Testis (tissue), 3 donors: ENCODE results near the gene GPR26. TPM values are rescaled to one million over a fixed set of nuclear protein-coding genes. Genes with fewer than 3 reads are reported as not detected.

Experiments
- DNase-seq: peaks from one replicate; pipeline ENCODE4 v3.0.0-alpha.2; 2019
- H3K27ac ChIP-seq, 2 donors: fragments of 200-600 bp; sonication (generic); one replicate each; pipeline ENCODE4 v1.5.1; 2019
- H3K27me3 ChIP-seq: fragments of 200-600 bp; sonication (generic); one replicate; pipeline ENCODE4 v1.5.1; 2019
- H3K36me3 ChIP-seq: fragments of 200-600 bp; sonication (generic); one replicate; pipeline ENCODE4 v1.5.1; 2017; ENCODE audit warnings: low read depth; ENCODE audit errors: missing control alignments
- H3K4me1 ChIP-seq: fragments of 200-600 bp; sonication (generic); one replicate; pipeline ENCODE4 v1.5.1; 2019
- H3K4me3 ChIP-seq, 2 donors: fragments of 200-600 bp; sonication (generic); one replicate each; pipeline ENCODE4 v1.5.1; 2017 to 2019
- H3K9me3 ChIP-seq: fragments of 200-600 bp; sonication (generic); one replicate; pipeline ENCODE4 v1.5.1; 2017
- POLR2A ChIP-seq: fragments of 450-650 bp; IDR thresholded peaks from one replicate; pipeline ENCODE4 v1.6.1; 2017; ENCODE audit warnings: antibody characterized with exemption, mild to moderate bottlenecking, moderate library complexity
- WGBS, 2 donors: methylation state at CpG; one replicate each; pipeline ENCODE4 v1.1.5; 2018; 5-methylcytosine and 5-hydroxymethylcytosine counted together
- intact Hi-C: fragments of 100-400 bp; cut with DNase I; formaldehyde crosslinking; loops from one replicate; pipeline ENCODE4 v1.15.1; 2023; ENCODE audit warnings: low total_unique reads
- polyA plus RNA-seq: library from polyadenylated mRNA; stranded (reverse); fragments of 350-450 nt; fragmentation: Illumina TruSeq; extraction: RNeasy Lipid Tissue Mini Kit (QIAGEN cat#74804); gene quantifications from one replicate; pipeline ENCODE4 v1.2.3, GENCODE V29; 2014; ENCODE audit warnings: low read depth, low replicate concordance; ENCODE audit not compliant: insufficient read depth
- total RNA-seq, 2 donors: library from RNA; depleted of rRNA; stranded (reverse); fragments of >200 nt; gene quantifications; one replicate each; pipeline ENCODE4 v1.2.3, GENCODE V29; 2016
- TF ChIP-seq, protein P1 (sequence below), 3 experiments: fragments of 450-650 bp in 2 of 3; fragments of 200-600 bp in 1 of 3; sonication (generic) in 1 of 3; IDR thresholded peaks; one replicate each; pipeline ENCODE4 v1.5.1; 2016 to 2019; ENCODE audit warnings: antibody characterized with exemption in 3 of 3, mild to moderate bottlenecking in 2 of 3, moderate library complexity in 1 of 3

Gene GPR26
- total and polyA plus RNA-seq, 3 donors from 2014 or later, result 0.15 to 0.37 (median 0.31) TPM

DNA sequence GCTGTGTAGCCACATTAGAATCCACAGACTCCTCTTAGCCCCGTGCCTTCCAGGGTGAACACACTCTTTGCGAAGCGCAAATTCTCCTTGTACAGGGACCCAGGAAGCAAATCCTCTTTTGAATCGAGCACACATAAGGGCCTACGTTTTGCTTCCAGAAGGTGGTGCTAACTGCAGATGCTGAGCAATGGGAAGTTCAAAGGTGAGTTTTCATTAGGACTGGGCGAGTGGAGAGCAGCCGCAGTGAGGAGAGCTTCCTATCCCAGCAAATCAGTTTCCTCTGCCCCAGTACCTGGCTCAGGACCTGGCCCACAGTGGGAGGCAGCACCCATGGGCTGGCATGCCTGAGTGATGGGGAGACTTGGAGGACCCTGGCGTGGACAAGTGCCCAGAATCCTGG, 23.5 kb upstream of the GPR26 start:
- no peaks in the 10 kb centered on the region for H3K36me3 ChIP-seq
- DNase-seq, result no peak
- WGBS, 2 donors, result 66 to 82% methylated on average over 5 to 8 of the region's 8 CpGs
- no peaks in the 10 kb centered on the region for H3K27me3 ChIP-seq
- H3K4me1 ChIP-seq, result no peaks in the 10 kb centered on the region
- no peak overlapping the region for H3K27ac ChIP-seq
- H3K9me3 ChIP-seq, result no peaks in the 10 kb centered on the region
- H3K4me3 ChIP-seq, result no peak overlapping the region
- TF ChIP-seq POLR2A, result no peak
- TF ChIP-seq, protein P1, sequence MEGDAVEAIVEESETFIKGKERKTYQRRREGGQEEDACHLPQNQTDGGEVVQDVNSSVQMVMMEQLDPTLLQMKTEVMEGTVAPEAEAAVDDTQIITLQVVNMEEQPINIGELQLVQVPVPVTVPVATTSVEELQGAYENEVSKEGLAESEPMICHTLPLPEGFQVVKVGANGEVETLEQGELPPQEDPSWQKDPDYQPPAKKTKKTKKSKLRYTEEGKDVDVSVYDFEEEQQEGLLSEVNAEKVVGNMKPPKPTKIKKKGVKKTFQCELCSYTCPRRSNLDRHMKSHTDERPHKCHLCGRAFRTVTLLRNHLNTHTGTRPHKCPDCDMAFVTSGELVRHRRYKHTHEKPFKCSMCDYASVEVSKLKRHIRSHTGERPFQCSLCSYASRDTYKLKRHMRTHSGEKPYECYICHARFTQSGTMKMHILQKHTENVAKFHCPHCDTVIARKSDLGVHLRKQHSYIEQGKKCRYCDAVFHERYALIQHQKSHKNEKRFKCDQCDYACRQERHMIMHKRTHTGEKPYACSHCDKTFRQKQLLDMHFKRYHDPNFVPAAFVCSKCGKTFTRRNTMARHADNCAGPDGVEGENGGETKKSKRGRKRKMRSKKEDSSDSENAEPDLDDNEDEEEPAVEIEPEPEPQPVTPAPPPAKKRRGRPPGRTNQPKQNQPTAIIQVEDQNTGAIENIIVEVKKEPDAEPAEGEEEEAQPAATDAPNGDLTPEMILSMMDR (IDR thresholded peaks at IDR 0.05), result no peak
- intact Hi-C loops, result no loop called here

DNA sequence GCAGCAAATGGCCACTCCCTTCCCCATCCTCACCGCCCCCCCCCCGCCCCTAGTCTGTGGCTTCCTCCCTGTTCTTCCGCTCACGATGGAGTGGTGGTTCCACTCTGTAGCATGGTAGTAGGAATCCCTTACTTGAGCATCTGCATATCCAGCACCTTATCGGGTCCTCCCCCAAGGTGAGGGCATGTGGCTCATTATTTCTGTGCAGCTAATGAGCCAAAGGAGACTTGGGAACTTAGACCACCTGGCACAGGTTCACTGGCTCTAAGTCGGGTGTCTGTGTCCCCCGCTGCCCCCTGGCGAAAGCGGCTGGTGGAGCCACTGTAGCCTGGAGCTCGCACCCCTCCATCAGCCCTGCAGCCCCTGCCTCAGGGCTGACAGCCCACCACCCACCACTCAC, 22.8 kb upstream of the GPR26 start:
- H3K36me3 ChIP-seq, result no peaks in the 10 kb centered on the region
- intact Hi-C loops, result no loop called here
- H3K4me1 ChIP-seq, result no peaks in the 10 kb centered on the region
- H3K4me3 ChIP-seq, result no peak overlapping the region
- no peaks in the 10 kb centered on the region for H3K27me3 ChIP-seq
- WGBS, 2 donors, result 69 to 75% methylated on average over 10 of the region's 10 CpGs
- no peak for DNase-seq
- H3K27ac ChIP-seq, result no peak overlapping the region
- no peaks in the 10 kb centered on the region for H3K9me3 ChIP-seq
- no peak for TF ChIP-seq POLR2A
- TF ChIP-seq, protein P1 (IDR thresholded peaks at IDR 0.05), result no peak

DNA sequence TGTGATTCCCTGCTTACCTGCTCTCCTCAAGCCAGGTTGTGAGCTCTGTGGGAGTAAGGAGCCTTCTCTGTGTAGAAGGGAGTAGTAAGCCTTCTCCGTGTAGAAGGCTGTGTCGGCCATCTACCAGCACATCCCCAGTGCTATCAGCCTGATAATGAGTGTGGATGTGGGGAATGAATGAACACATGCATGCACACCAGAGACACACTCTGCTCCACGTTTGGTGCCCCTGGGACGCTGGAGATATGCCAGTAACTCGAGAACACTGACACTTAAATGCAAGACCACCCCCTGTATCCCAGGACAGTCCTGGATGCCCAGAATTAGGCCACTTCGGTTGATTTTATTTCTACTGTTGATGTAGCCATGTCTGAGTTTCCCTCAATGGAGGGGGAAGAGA, 21.1 kb upstream of the GPR26 start:
- DNase-seq, result no peak
- Histone ChIP-seq H3K27me3 (no peaks in the 10 kb centered on the region), H3K27ac (no peak overlapping the region), H3K9me3 (no peaks in the 10 kb centered on the region), H3K4me3 (no peak overlapping the region), H3K4me1 (no peaks in the 10 kb centered on the region), H3K36me3 (no peaks in the 10 kb centered on the region)
- intact Hi-C loops, result no loop called here
- WGBS, 2 donors, result 78 to 81% methylated on average over 5 to 6 of the region's 6 CpGs
- no peak for TF ChIP-seq POLR2A
- TF ChIP-seq, protein P1 (IDR thresholded peaks at IDR 0.05), result no peak

DNA sequence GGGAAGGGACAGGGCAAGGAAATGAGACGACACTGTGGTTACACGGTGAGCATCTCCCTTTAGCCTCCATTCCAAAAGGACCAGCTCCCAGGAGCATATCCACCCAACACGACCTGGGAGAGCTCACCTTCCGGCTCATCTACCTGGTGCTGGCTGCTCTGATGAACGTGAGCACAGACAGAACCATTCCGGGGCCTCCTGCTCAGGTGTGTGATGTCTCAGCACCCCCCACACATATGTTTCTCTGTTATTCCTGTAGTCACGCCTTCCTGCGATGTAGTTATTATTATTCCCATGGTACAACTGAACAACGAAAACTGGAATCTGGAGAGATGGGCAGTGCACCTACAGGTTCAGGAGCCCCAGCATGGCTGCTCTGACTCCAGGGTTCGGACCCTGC, 20.5 kb upstream of the GPR26 start:
- no peak for DNase-seq
- no peaks in the 10 kb centered on the region for H3K9me3 ChIP-seq
- H3K27me3 ChIP-seq, result no peaks in the 10 kb centered on the region
- TF ChIP-seq, protein P1 (IDR thresholded peaks at IDR 0.05), result no peak
- TF ChIP-seq POLR2A, result no peak
- intact Hi-C loops, result no loop called here
- WGBS, 2 donors, result 83 to 89% methylated on average over 10 of the region's 10 CpGs
- H3K4me3 ChIP-seq, result no peak overlapping the region
- no peaks in the 10 kb centered on the region for H3K4me1 ChIP-seq
- no peak overlapping the region for H3K27ac ChIP-seq
- H3K36me3 ChIP-seq, result no peaks in the 10 kb centered on the region

DNA sequence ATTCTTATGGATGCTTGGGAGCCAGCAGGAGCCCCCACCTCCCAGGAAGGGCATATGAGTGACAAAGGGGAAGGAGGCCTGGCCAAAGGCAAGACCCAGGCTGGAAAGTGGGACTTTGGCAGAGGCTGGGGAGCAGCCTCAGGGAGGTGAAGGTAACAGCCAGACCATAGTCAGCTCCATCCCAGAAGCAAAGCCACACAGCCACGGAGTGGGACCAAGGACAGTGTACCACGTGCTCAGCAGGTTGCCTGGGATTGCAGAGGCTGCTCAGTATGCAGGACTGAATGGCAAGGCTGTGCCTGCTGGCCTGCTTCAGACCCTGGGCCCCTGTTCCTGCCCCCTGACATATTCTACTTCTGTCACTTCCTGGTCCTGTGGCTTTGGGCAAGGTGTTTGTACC, 17.6 kb upstream of the GPR26 start:
- no peak for DNase-seq
- TF ChIP-seq POLR2A, result no peak
- TF ChIP-seq, protein P1 (IDR thresholded peaks at IDR 0.05), result no peak
- no peaks in the 10 kb centered on the region for H3K4me1 ChIP-seq
- H3K27me3 ChIP-seq, result no peaks in the 10 kb centered on the region
- no peak overlapping the region for H3K4me3 ChIP-seq
- no peak overlapping the region for H3K27ac ChIP-seq
- 44 to 50% methylated on average over 1 to 2 of the region's 2 CpGs for WGBS, 2 donors
- intact Hi-C loops, result no loop called here
- no peaks in the 10 kb centered on the region for H3K36me3 ChIP-seq
- no peaks in the 10 kb centered on the region for H3K9me3 ChIP-seq
